GM18526 (cell line): ENCODE data around the gene RABGAP1.

Experiments used
- POLR2A ChIP-seq: IDR thresholded peaks from 3 replicates; pipeline ENCODE4 v1.6.1; 2011; ENCODE audit not compliant: insufficient read length; ENCODE audit errors: extremely low read depth

RABGAP1 gene

DNA sequence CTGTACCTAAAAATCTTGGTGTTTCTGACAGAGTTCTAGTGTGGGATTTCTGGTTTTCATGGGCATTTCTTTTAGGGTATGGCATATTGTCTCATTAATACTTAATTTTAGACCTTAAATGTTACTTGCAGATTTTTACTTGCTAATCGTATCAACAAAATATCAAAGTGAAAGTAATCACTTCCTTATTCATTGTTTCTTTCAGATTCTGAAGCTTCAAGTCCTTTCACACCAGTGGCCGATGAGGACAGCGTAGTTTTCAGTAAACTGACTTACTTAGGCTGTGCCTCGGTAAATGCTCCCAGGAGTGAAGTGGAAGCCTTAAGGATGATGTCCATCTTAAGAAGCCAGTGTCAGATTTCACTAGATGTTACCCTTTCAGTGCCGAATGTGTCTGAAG, 45.2 kb downstream of the RABGAP1 start:
- no peak for TF ChIP-seq POLR2A

DNA sequence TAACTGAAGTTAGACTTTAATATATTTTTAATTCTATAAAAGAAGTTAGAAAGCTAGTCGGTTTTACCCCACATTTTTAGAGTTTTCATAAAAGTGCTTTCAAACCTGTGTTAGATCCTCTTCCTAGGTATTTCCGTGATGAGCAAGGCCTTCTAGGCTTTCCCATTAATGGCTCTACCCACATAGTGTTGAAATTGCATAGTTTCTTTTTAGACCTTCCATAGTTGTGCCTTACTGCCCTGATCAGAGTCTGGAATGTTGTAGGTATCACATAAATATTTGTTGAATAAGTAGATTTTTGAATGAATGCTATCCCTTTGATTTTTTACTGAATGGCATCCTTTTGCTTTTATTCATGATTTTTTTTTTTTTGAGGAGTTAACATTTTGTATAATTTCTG, 47.3 kb downstream of the RABGAP1 start:
- TF ChIP-seq POLR2A: no peak

DNA sequence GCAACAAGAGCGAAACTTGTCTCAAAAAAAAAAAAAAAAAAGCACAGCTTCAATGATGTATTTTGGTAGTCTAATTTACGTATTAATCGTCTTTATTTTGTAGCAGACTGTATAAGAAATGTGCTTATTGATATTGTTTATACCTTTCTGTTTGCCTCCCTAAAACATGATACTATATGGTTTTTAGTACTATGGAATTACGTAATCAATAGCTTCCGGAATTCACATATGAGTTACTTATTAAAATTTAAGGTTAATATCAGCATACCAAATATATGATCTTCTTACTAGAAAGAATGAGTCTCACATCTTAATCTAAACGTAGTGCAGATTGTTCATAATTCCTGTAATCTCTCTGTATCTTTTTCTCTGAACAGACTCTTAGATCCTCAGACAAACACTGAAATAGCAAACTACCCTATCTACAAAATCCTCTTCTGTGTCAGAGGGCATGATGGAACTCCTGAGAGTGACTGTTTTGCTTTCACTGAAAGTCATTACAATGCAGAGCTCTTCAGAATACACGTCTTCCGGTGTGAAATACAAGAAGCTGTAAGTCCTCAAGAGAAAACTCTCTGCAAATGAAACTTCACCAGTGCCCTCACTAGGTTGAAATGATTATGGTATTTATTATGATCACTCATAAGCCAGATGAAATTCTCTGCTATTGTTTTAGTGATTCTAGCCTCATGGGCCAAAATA, 48.3 kb downstream of the RABGAP1 start:
- no peak for TF ChIP-seq POLR2A

DNA sequence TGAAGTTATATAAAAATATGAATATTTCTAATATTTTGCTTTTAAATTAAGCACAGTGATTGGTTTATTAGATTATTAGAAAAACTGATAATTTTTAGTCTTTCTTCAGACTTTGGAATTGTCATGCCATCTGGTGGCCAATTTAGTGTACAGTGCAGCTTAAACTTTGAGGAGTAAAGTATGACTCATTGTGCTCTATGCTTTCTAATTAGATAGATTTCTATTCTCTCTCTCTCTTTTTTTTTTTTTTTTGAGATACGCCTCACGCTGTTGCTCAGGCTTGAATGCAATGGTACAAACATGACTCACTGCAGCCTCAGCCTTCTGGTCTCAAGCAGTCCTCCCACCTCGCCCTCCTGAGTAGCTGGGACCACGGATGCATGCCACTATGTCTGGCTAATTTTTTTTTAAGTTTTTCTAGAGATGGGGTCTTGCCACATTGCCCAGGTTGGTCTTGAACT, 50.6 kb downstream of the RABGAP1 start:
- TF ChIP-seq POLR2A: no peak

DNA sequence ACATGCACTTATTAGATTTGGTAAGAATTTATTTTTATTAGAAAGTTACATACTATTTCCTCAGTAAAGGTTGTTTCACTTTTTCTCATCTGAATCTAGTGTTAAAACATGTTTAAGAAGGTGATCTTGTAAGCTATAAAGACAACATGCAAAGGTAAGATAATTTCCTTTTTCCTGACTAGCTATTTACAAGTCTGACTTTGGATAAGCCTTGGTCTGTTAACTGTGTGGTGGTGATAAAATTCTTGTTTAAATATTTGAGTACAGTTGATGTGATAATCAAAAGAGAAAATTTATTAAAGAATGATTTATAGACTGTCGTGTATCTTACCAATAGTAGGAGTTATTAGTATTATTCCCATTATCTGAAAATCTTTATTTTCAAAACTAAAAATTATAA, 55.8 kb downstream of the RABGAP1 start:
- TF ChIP-seq POLR2A: no peak

DNA sequence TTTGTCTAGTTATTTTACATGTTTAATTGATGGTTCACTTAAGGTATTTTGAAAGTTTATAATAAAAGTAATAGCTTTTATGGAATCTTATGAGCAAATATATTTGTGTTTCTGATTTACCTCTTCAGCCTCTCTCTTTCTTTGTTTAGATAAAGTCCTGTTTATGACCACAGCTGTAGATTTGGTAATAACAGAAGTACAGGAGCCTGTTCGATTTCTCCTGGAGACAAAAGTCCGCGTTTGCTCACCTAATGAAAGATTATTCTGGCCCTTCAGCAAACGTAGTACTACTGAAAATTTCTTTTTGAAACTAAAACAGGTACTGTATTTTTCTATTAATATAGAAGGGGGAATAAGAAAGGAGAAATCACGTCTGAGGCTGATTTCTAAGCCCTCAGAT, 57.6 kb downstream of the RABGAP1 start:
- no peak for TF ChIP-seq POLR2A

DNA sequence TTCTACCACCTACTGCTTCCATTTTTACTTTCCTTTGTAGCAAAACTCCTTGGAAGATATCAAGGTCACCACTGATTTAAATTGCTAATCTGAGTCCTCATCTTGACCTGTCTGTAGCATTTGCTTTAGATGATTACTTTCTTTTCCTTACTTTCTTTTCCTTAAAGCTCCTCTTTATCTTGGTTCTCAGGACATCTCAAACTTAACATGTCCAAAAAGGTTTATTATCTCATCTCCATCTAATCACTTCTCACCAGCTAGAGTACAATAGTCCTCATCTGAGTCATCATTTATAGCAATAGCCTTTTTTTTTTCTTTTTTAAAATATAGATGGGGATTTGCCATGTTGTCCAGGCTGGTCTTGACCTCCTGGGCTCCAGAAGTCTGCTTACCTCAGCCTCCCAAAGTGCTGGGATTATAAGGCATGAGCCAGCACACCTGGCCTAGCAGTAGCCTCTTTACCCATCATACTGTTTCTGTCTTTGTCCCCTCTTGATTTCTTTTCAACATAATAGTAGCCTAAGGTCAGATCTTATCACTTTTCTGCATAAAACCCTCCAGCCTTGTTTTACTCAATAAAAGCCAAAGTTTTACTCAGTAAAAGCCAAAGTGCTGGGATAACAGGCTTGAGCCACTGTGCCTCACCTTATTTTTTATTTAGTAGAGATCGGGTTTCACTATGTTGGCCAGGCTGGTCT, 59.7 kb downstream of the RABGAP1 start:
- TF ChIP-seq POLR2A: no peak

DNA sequence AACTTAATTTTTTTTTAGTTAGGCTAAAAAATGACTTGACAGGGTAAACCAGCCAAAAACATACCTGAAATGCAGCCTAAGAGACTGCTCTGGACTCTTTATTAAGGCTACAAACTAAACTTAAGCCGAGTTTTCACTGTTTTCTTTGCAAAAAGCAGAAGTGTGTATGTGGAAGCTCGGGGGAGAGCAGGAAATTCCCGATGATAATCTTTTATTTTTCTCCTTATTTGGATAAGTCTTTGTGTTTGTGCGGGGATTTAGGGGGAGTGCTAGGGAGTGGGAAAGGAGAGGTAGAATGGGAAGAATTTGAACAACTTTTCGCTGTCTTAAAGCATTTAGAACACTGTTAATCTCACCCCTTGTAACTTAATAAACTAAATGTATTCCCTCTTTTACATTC, 61.9 kb downstream of the RABGAP1 start:
- TF ChIP-seq POLR2A: no peak

DNA sequence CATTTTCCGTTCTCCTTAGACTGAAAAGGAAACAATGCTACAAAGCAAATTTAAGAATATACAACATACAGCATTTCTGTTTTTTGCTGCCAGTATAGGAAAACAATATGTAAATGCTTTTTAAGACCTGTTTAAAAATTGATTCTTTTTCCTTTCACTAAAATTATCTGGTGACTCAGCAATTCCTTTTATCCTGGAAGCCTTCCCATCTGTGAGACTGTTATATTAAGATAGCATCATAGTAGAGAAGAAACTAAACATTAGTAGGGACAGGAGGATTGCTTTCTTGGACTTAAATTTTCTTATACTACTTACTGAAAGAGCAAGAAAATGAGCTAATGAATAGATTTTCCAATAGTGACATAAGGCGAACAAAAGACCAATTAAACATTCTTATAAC, 62.6 kb downstream of the RABGAP1 start:
- no peak for TF ChIP-seq POLR2A

DNA sequence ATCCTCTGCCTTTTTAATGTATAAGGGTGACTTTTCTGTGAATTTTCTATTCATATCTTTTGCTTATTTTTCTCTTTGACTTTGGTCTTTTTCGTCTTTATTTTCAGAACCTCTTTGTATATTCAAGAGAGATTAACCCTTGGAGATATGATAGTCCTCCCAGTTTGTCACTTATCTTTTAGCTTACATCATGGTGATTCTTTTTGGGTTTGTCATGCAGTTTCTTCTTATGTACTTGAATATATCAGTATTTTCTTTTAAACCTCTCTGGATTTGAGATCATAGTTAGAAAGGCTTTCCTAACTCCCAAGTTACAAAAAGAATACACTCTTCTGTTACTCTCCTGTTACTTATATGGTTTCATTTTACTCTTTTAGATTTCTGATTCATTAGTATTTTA, 65.1 kb downstream of the RABGAP1 start:
- TF ChIP-seq POLR2A: no peak

DNA sequence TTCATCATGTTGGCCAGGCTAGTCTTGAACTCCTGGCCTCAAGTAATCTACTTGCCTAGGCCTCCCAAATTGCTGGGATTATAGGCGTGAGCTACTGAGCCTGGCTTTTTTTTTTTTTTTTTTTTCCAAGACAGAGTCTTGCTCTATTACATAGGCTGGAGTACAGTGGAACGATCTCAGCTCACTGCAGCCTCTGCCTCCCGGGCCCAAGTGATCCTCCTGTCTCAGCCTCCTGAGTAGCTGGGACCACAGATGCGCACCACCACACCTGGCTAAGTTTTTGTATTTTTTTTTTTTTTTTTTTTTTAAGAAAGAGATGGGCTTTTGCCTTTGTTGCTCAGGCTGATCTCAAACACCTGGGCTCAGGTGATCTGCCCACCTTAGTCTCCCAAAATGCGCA, 66.4 kb downstream of the RABGAP1 start:
- no peak for TF ChIP-seq POLR2A

DNA sequence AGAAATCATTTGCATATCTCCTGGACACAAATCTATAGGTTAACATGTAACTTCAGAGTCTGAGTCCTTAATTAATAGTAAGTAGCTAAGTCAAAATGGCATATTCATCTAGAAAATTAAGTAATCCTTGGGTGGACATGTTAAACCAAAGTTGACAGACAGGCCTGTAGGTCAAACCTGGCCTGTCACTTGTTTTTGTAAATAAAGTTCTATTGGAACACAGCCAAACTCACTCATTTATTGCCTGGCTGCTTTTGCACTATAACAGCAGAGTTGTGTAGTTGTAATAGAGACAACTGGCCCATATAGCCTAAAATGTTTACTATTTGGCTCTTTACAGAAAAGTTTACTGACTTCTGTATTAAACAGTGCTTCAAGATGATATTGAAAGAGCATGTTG, 68.1 kb downstream of the RABGAP1 start:
- no peak for TF ChIP-seq POLR2A

DNA sequence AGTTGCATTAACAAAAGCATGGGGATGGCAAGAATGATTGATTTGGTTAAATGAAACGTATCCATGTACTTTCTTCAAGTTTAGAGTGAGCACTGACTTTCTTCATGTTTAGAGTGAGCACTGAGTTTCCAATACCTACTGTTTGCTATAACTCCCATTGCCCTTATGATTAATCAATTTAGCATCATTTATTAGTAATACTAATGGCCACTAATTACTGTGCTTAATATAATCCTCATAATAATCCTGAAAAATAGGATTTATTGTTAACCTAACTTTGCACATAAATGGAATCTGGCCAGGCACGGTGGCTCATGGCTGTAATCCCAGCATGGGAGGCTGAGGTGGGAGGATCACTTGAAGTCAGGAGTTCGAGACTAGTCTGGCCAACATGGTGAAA, 70.6 kb downstream of the RABGAP1 start:
- TF ChIP-seq POLR2A: no peak

DNA sequence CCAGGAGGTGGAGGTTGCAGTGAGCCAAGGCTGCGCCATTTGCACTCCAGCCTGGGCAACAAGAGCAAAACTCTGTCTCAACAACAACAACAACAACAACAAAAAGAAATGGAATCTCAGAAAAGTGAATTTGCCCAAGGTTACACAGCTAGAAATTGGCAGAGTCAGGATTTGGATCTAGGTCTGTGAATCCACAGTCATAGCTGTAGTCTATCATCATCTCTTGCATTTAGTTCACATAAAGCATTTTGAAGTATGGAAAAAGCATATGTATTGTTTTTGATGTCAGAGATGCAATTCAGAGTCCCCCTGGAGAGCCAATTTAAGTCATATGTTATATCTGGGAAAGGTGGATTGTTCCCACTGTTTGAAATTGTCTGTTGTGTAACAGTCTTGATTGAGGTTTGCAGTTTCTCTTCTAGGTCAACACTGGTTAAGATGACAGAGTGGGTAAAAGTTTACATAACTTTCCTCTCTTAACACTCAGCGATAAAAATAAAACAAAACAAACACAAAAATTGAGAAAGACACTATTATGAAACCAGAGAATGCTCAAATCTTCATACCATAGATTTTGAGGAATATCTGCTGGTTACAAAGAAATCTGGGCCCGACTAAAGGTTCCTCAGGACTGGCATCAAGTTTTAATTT, 71.2 kb downstream of the RABGAP1 start:
- TF ChIP-seq POLR2A: no peak

DNA sequence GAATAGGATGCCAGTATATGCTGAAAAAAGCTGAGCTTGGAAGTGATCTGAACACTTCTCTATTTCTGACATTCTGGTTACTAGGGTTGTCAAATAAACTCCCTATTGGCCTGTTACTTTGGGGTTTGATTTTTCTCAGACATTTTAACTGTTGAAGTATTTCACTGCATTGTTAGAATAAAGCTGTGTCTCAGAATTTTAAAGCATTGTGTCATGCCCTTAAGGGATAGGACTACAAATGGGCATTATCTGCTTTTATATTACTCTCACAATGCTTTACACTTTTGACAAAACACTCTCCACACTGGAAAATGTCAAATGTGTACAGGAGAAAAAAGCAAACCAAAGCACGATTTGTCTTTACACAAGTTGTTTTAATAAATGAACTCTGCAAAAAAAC, 75.8 kb downstream of the RABGAP1 start:
- TF ChIP-seq POLR2A: no peak

DNA sequence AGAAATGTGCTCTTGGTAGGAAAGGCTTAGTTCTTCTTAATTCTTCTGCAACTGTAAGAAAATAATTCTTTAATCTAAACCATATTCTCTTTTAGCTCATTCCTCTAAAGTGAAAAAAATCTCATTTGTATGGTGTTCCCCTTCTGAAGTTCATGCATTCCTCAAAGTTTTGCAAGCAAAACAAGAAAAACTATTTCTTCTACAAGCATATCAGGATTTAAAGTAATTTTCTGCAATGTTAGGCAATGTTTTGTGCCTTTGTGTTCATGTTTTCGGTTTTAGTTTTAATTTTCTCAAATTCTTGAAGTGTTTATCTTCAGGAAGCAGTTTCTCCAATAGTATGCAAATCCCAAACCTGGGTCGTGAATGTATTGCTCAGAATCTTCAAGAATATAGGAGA, 80.0 kb downstream of the RABGAP1 start:
- no peak for TF ChIP-seq POLR2A
